GM19351 (cell line): Measurements from ENCODE around the gene HIVEP3.

Experiments
- ATAC-seq: cut with Tn5 transposase; IDR thresholded peaks from one replicate; pipeline ENCODE4 v1.9.1; 2021; ENCODE audit warnings: mild to moderate bottlenecking, moderate library complexity; ENCODE audit not compliant: unreplicated experiment

HIVEP3 gene

DNA sequence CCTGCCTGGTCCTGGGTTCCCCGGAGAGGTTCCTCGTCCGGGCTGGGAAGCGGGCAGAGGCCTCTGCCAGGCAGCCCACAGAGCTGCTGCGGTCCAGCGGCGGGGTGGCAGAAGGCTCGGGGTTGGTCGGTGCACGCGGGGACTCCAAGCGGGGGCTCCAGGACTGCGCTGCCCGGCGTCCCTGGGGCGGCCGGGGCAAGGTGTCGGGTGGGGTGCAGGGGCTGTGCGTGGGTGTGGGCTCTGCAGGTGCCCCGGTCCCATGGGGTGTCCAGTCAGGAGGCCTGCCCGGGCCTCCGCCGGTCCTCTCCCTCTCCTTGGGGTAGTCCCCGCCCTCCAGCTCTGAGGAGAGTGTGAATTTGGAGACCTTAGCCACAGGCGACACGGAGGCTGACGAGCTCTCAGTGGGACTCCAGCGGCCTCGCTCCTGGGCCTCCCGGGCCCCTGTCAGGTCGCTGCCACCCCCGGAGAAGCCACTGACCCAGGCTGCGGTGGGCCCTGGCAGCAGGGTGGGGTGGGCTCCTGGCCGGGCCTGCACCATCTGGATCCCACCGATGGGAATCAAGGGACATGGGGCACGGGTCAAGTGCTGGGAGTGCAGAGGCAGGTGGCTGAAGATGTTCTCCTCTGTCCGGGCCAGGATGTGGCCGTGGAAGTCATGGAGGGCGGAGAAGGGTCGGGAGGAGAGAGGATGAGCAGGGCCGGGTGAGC, 408.0 kb downstream of the HIVEP3 start:
- ATAC-seq: no peak

- no peak for ATAC-seq
These were observed 409.5 kb downstream of the HIVEP3 start for GRCh38 chr1:41509270-41509671.

DNA sequence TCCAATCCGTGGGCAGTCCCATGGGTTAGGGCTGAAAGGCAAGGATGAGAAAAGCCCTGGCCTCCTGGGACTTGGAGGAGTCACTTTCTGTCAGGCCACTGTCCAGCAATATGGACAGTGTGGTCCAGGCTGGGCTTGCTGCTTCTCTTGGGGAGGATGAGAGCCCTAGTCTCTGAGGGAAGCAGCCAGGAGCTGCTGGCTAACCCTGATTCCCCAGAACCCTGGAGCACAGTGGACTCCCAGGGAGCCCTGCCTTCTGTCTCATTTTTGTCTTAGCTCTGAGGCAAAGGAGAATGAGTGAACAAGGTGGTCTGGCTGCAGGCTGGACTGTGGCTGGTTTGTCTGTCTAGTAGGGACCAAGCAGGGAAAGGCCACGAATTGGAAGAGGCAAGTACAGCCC, 410.4 kb downstream of the HIVEP3 start:
- ATAC-seq: no peak

GRCh38 chr1:41507836-41508235, 410.9 kb downstream of the HIVEP3 start:
- no peak for ATAC-seq

DNA sequence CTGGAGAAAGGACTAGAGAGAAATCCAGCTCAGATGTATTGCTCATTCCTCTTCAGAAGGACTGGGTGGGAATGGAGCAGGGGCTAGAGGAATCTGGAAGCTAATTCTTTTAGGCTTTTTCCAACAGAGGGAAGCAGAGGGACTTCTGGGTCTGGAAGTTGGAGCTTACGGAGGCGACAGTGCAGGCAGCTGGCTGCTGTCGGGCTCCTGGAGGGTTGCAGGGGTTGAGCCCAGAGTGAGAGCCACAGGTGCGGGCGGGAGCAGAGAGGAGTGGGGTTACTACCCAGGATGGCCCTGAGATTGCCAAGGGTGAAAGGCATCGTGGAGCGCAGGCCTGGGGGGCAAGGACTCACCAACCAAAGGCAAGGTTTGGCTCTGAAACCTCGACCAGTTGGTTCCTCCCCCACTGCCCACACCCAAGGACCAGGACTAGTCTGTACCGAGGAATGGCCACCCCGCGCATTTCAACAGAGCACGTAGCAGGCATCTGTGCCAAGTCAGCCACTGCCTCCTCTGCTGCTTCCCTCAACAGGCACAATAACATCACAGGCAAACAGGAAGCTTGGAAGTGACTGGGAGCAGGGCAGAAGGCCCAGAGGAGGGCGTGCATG, 411.5 kb downstream of the HIVEP3 start:
- no peak for ATAC-seq

DNA sequence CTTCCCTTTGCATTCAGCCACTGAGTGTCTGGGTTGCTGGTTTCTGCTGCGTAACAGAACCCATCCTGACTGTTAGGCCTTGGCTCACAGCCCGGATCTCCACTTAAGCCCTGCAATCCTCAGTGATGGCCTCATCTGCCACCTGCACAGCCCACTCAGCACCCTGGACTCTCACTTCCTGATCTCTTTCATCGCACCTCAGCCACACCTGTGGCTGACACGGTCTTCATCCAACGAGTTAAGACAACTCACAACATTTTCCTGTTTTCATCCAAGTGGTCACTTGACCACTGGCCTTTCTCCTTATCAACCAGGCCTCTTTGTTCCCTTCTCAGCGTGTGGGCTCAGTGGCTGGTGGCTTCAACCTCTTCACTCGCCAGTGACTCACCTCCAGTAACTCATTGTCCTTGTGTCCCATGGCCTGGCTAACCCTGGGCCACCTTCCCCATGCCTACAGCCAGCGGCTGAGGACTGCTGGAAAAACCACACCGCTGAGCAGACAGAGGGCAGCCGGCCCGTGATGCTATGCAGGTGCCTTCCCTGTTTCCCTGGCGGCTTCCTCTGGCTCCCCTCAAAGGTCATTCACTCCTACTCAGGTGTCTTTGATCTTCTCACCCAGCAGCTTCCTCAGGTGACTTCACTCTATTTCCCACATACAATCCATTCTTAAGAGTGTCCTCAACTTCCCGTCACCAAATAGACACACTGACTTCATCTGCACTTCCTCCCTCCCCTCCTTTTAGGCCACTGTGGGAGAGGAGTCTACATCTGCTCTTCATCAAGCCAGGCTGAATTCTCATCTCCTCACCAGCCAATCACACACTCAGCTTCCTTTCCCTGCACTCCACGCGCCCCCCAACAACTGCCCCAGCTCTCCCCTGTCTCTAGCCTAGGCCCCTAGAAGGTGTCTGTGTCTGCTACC, 414.3 kb downstream of the HIVEP3 start:
- no peak for ATAC-seq

DNA sequence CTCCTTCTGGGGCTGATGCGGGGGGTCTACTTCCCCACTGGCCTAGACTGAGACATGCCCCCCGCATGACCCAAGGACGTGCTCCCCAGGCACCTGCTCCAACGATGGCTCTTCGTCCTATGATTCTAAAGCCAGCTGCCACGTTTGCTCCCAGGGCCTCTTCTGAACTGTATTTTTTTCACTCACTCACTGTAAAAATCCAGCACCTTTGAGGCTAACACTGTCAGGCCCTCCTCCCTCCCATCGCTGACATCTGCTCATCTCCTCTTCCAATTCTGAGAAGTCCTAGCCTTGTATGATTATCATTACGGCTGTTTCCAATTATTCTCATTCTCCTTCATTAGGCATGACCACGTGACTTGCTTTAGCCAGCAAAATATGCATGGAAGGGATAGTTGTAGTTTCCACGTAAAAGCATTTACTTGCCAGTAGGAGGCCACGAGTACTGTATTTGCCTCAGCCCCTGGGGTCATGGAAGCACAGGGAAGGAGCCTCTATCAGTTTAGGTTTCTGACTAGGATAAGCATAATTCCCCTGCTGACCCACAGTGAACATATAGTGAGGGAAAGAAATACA, 415.1 kb downstream of the HIVEP3 start:
- no peak for ATAC-seq

- ATAC-seq: no peak
These were observed 415.8 kb downstream of the HIVEP3 start for GRCh38 chr1:41502912-41503311.

GRCh38 chr1:41501581-41501980, 417.1 kb downstream of the HIVEP3 start:
- ATAC-seq: no peak

GRCh38 chr1:41500781-41501518, 417.8 kb downstream of the HIVEP3 start:
- ATAC-seq: no peak

GRCh38 chr1:41500378-41500777, 418.3 kb downstream of the HIVEP3 start:
- ATAC-seq: no peak

DNA sequence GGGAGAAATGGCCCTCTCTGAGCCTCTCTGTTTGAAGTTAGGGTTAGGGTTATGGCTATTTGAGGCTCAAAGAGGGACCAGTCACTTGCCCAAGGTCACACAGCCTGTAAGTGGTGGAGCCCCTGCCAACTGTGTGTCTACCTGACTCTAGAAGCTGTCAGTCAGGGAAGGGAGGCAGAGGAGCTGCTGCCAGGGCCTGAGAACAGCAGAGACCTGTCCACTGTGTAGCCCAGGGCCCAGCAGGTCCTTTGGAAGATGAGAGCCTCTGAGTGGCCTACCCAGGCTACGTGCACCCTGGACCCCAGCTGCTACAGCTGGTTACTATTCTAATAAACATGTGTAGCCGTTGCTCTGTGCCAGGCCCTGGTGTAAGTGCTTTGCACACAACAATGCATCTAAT, 419.1 kb downstream of the HIVEP3 start:
- ATAC-seq: no peak

DNA sequence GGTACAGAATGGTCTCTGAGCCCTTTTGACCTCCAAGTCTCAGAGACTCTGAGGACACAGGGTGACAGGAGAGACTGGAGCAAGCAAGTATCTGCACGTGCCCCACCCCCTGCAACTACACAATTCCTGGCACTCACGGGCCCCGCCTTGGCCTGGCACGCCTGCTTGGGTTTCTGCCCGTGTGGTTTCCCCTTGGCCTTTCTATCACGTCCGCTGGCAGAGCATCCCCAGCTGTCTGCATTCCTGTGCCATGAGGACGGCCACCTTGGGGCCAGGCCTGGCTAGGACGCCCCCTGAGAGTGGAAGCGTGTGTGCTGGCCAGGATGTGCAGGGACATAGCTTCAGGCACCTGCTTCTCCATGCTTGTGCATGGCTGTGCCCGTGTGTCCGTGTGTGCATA, 419.9 kb downstream of the HIVEP3 start:
- no peak for ATAC-seq

GRCh38 chr1:41498391-41498790, 420.3 kb downstream of the HIVEP3 start:
- no peak for ATAC-seq

DNA sequence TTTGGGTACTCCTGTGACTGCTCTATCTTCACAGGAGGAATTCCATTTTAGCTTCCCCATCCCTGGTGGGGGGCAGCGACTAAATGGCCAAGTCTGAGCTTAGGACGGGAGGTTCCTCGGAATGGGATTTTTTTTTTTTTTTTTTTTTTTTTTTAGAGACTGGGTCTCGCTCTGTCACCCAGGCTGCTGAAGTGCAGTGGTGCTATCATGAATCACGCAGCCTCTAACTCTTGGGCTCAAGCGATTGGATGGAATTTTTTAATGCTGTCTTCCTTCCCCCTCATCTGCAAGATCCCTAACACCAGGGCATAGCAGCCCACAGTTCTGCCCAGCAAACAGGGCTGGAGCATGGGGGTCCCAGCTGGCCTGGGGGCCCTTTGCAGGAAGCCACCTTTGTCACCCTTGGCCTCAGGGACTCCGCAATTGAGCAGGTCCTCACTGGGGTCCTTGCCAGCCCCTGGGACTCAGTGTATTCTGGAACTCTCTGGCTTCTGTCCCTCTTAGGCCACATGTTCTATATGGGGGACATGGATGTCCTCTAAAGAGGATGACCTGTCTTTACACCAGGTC, 421.2 kb downstream of the HIVEP3 start:
- ATAC-seq: no peak

- no peak for ATAC-seq
These were observed 421.7 kb downstream of the HIVEP3 start for GRCh38 chr1:41497056-41497440.

GRCh38 chr1:41496080-41497055, 422.4 kb downstream of the HIVEP3 start:
- no peak for ATAC-seq

GRCh38 chr1:41495210-41495948, 423.3 kb downstream of the HIVEP3 start:
- no peak for ATAC-seq
